Panc1 (cell line): Measurements from ENCODE around the gene TRMT44. TPM values are rescaled to one million over a fixed set of nuclear protein-coding genes. Genes with fewer than 3 reads are reported as not detected.

ENCODE experiments used
- ATAC-seq: fragments of 200-7000 bp; cut with Tn5 transposase; 2 replicates; pipeline ENCODE4 v1.9.1; 2020; ENCODE audit warnings: mild to moderate bottlenecking, moderate library complexity
- BruUV-seq: library from RNA; stranded (reverse); fragments of 400-500 nt; replicated peaks from 2 replicates; lab custom pipeline; 2021; lab: Mats Ljungman, UMichigan
- CTCF ChIA-PET: fragments of 300-600 bp; sonication (Branson Sonifier 250); formaldehyde crosslinking; loops from one replicate; lab custom pipeline; 2022; ENCODE audit warnings: antibody characterized with exemption; lab: Charles Lee
- POLR2A ChIA-PET: fragments of 300-600 bp; sonication (Branson Sonifier 250); formaldehyde crosslinking; loops from one replicate; lab custom pipeline; 2022; ENCODE audit warnings: antibody characterized with exemption; lab: Charles Lee
- DNase-seq: peaks from one replicate; pipeline ENCODE4 v3.0.0-alpha.2; 2010; ENCODE audit warnings: low read depth, low spot score
- H3K27ac ChIP-seq: 2 replicates; pipeline ENCODE4 v1.5.1; 2011; ENCODE audit warnings: mild to moderate bottlenecking, low read length, inconsistent platforms
- H3K27me3 ChIP-seq: fragments of 200-500 bp; sonication (Bioruptor generic); 2 replicates; pipeline ENCODE4 v1.6.0; 2014; ENCODE audit warnings: low read length, inconsistent platforms; ENCODE audit not compliant: control insufficient read depth, insufficient read depth
- H3K36me3 ChIP-seq: fragments of 200-500 bp; sonication (Bioruptor generic); 2 replicates; pipeline ENCODE4 v1.5.1; 2014; ENCODE audit warnings: inconsistent platforms, mild to moderate bottlenecking, low read length, moderate library complexity; ENCODE audit not compliant: control insufficient read depth, insufficient read depth
- H3K4me1 ChIP-seq: 2 replicates; pipeline ENCODE4 v1.5.1; 2011; ENCODE audit warnings: inconsistent platforms, mild to moderate bottlenecking, low read length, moderate library complexity; ENCODE audit not compliant: control insufficient read depth, insufficient read depth
- H3K4me3 ChIP-seq, 2 experiments: 2 replicates each; pipeline ENCODE4 v1.5.1; 2011 to 2012; ENCODE audit warnings: low read depth in 2 of 2, low read length in 2 of 2, mild to moderate bottlenecking in 2 of 2, inconsistent platforms in 1 of 2, moderate library complexity in 1 of 2
- H3K9me3 ChIP-seq: fragments of 200-500 bp; sonication (Bioruptor generic); 2 replicates; pipeline ENCODE4 v1.5.1; 2014; ENCODE audit warnings: low read depth, mild to moderate bottlenecking, inconsistent platforms, low read length, moderate library complexity; ENCODE audit not compliant: control insufficient read depth, insufficient read depth
- CTCF ChIP-seq: fragments of 450-650 bp; IDR thresholded peaks from 2 replicates; pipeline ENCODE4 v1.5.1; 2017; ENCODE audit warnings: mild to moderate bottlenecking
- POLR2AphosphoS5 ChIP-seq: IDR thresholded peaks from 2 replicates; pipeline ENCODE4 v1.6.1; 2012; ENCODE audit warnings: mild to moderate bottlenecking, low read depth, low read length, moderate library complexity
- REST ChIP-seq, 2 experiments: IDR thresholded peaks; 2 replicates each; pipeline ENCODE4 v1.6.1; 2011 to 2012; ENCODE audit warnings: low read depth in 2 of 2, control low read depth in 1 of 2, low read length in 1 of 2, mild to moderate bottlenecking in 1 of 2, moderate library complexity in 1 of 2; ENCODE audit not compliant: insufficient read depth in 1 of 2
- SIN3A ChIP-seq: IDR thresholded peaks from 2 replicates; pipeline ENCODE4 v1.6.1; 2012; ENCODE audit warnings: low read depth, mild to moderate bottlenecking, low read length, moderate library complexity, borderline replicate concordance; ENCODE audit not compliant: insufficient read depth
- TCF7L2 ChIP-seq: IDR thresholded peaks from 2 replicates; pipeline ENCODE4 v1.6.1; 2011; ENCODE audit warnings: mild to moderate bottlenecking, low read depth, low read length, inconsistent platforms
- in situ Hi-C: cut with HindIII; loops from 2 replicates; pipeline ENCODE4 v1.10.0; 2016; ENCODE audit warnings: low sequenced_read_pairs, low pct_unique_long_range_greater_than_20kb
- intact Hi-C: fragments of 100-400 bp; cut with micrococcal nuclease; formaldehyde crosslinking; loops from one replicate; pipeline ENCODE4 v1.10.0; 2022; ENCODE audit not compliant: unreplicated experiment
- total RNA-seq: library from RNA; stranded (reverse); gene quantifications from one replicate; pipeline ENCODE4 v1.2.1, GENCODE V29; 2021; ENCODE audit not compliant: unreplicated experiment

Gene TRMT44
- total RNA-seq, 1 experiment from 2014 or later: 10.8 TPM

- no peak overlapping the region for H3K27ac ChIP-seq
- H3K27me3 ChIP-seq: no peaks in the 10 kb centered on the region
- no peak overlapping the region for H3K4me3 ChIP-seq
- DNase-seq: no peak
- in situ Hi-C loops (no loop called here), intact Hi-C loops (no loop called here)
- no peaks in the 10 kb centered on the region for H3K9me3 ChIP-seq
- no peak for TF ChIP-seq SIN3A
- TF ChIP-seq REST (IDR thresholded peaks at IDR 0.05; ENCODE audit: insufficient read depth in 1 of 2, low read depth in 2 of 2, low read length in 1 of 2): no peak
- TF ChIP-seq CTCF: no peak
- TF ChIP-seq TCF7L2: no peak
- TF ChIP-seq POLR2AphosphoS5: no peak
- H3K4me1 ChIP-seq: no peaks in the 10 kb centered on the region
- ChIA-PET CTCF (no interaction called here), POLR2A (interaction anchor here (0.7 kb wide), 1 partner anchor 126 kb away, joined by 10 read pairs; no protein-coding TSS in a partner anchor)
- no peaks in the 10 kb centered on the region for H3K36me3 ChIP-seq
- no peak for ATAC-seq
- BruUV-seq: no TSS peak
These were observed 43.7 kb upstream of the TRMT44 start for GRCh38 chr4:8396762-8397406.

- intact Hi-C loops (no loop called here), in situ Hi-C loops (no loop called here)
- H3K4me3 ChIP-seq: no peak overlapping the region
- H3K27ac ChIP-seq: no peak overlapping the region
- no peaks in the 10 kb centered on the region for H3K4me1 ChIP-seq
- DNase-seq: no peak
- no peak for ATAC-seq
- H3K9me3 ChIP-seq: no peaks in the 10 kb centered on the region
- H3K27me3 ChIP-seq: no peaks in the 10 kb centered on the region
- BruUV-seq: no TSS peak
- TF ChIP-seq CTCF (no peak), REST (IDR thresholded peaks at IDR 0.05; ENCODE audit: insufficient read depth in 1 of 2, low read depth in 2 of 2, low read length in 1 of 2) (no peak), SIN3A (no peak), TCF7L2 (no peak), POLR2AphosphoS5 (no peak)
- no peaks in the 10 kb centered on the region for H3K36me3 ChIP-seq
- ChIA-PET CTCF (no interaction called here), POLR2A (no interaction called here)
These were observed 42.2 kb upstream of the TRMT44 start for GRCh38 chr4:8398347-8398746.
